RWPE2 (cell line): Measurements from ENCODE around the gene C1S.

Experiments used
- ATAC-seq: fragments of 200-7000 bp; cut with Tn5 transposase; 3 replicates; pipeline ENCODE4 v1.9.1; 2021; ENCODE audit warnings: low read depth
- DNase-seq: peaks from one replicate; pipeline ENCODE4 v3.0.0-alpha.2; 2020; ENCODE audit warnings: low spot score
- H3K27ac ChIP-seq: fragments of 450-650 bp; 2 replicates; pipeline ENCODE4 v1.5.1; 2017; ENCODE audit warnings: mild to moderate bottlenecking; ENCODE audit not compliant: poor library complexity, severe bottlenecking
- H3K27me3 ChIP-seq: fragments of 250-450 bp; sonication (Bioruptor Pico); 2 replicates; pipeline ENCODE4 v1.5.1; 2021; ENCODE audit warnings: mild to moderate bottlenecking, moderate library complexity; ENCODE audit not compliant: insufficient read depth, poor library complexity, severe bottlenecking
- H3K36me3 ChIP-seq: fragments of 250-450 bp; sonication (Bioruptor Pico); 2 replicates; pipeline ENCODE4 v1.5.1; 2020; ENCODE audit warnings: low read depth, mild to moderate bottlenecking, moderate library complexity
- H3K4me1 ChIP-seq: fragments of 250-450 bp; sonication (Bioruptor Pico); 2 replicates; pipeline ENCODE4 v1.5.1; 2021; ENCODE audit warnings: mild to moderate bottlenecking, moderate library complexity; ENCODE audit not compliant: insufficient read depth, poor library complexity, severe bottlenecking
- H3K4me3 ChIP-seq: fragments of 250-450 bp; sonication (Bioruptor Pico); 2 replicates; pipeline ENCODE4 v1.5.1; 2021; ENCODE audit warnings: mild to moderate bottlenecking, moderate library complexity; ENCODE audit not compliant: severe bottlenecking
- H3K9me3 ChIP-seq: fragments of 250-450 bp; sonication (Bioruptor Pico); 2 replicates; pipeline ENCODE4 v1.5.1; 2021; ENCODE audit warnings: mild to moderate bottlenecking, moderate library complexity; ENCODE audit not compliant: severe bottlenecking
- CTCF ChIP-seq: fragments of 450-650 bp; IDR thresholded peaks from one replicate; pipeline ENCODE4 v1.5.1; 2017; ENCODE audit warnings: mild to moderate bottlenecking, moderate library complexity; ENCODE audit not compliant: poor library complexity, severe bottlenecking

The C1S gene

DNA sequence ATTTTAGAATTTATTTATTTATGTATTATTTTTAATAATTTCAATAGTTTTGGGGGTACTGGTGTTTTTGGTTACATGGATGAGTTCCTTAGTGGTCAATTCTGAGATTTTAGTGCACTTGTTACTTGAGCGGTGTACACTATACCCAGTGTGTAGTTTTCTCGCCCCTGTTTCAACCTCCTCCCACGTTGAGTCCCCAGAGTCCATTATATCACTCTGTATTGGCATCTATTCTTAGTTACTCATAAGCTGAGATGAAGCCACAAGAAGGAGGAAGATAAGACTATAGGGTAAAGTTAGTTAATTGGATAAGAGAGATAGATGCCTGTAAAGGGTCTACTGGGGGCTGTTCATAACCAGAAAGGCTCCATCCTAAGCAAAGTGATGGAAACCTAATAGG, 4.0 kb downstream of the C1S start:
- H3K4me1 ChIP-seq, result no peaks in the 10 kb centered on the region
- no peak for TF ChIP-seq CTCF
- H3K4me3 ChIP-seq, result no peak overlapping the region
- no peak for DNase-seq
- no peaks in the 10 kb centered on the region for H3K9me3 ChIP-seq
- H3K27me3 ChIP-seq, result no peaks in the 10 kb centered on the region
- no peaks in the 10 kb centered on the region for H3K36me3 ChIP-seq
- ATAC-seq, result no peak
- H3K27ac ChIP-seq, result no peak overlapping the region

DNA sequence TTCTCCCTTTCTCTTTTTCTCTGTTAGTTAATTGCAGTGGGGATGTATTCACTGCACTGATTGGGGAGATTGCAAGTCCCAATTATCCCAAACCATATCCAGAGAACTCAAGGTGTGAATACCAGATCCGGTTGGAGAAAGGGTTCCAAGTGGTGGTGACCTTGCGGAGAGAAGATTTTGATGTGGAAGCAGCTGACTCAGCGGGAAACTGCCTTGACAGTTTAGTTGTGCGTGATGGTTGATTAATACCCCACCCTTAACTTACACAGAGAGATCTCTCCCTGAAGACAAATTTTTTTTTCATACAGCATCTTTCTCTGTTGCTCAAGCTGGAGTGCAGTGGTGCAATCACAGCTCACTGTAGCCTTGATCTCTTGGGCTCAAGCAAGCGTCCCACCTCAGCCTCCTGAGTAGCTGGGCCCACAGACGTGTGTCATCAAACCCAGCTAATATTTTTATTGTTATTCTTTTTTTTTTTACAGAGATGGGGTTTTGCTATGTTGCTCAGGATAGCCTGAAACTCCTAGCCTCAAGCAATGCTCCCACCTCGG, 4.6 kb downstream of the C1S start:
- ATAC-seq (no peak), DNase-seq (no peak)
- Histone ChIP-seq H3K36me3 (no peaks in the 10 kb centered on the region), H3K4me3 (no peak overlapping the region), H3K9me3 (no peaks in the 10 kb centered on the region), H3K27me3 (no peaks in the 10 kb centered on the region), H3K27ac (no peak overlapping the region), H3K4me1 (no peaks in the 10 kb centered on the region)
- no peak for TF ChIP-seq CTCF

- Histone ChIP-seq H3K4me3 (no peak overlapping the region), H3K36me3 (no peaks in the 10 kb centered on the region), H3K4me1 (no peaks in the 10 kb centered on the region), H3K27ac (no peak overlapping the region), H3K27me3 (no peaks in the 10 kb centered on the region), H3K9me3 (no peaks in the 10 kb centered on the region)
- no peak for DNase-seq
- no peak for ATAC-seq
- no peak for TF ChIP-seq CTCF
Observed at GRCh38 chr12:7066596-7066995, 6.1 kb downstream of the C1S start.

- no peaks in the 10 kb centered on the region for H3K4me1 ChIP-seq
- no peak for DNase-seq
- H3K9me3 ChIP-seq, result no peaks in the 10 kb centered on the region
- TF ChIP-seq CTCF, result no peak
- H3K4me3 ChIP-seq, result no peak overlapping the region
- H3K27ac ChIP-seq, result no peak overlapping the region
- H3K36me3 ChIP-seq, result no peaks in the 10 kb centered on the region
- no peak for ATAC-seq
- H3K27me3 ChIP-seq, result no peaks in the 10 kb centered on the region
Observed at GRCh38 chr12:7067096-7067495, 6.6 kb downstream of the C1S start.

- no peaks in the 10 kb centered on the region for H3K36me3 ChIP-seq
- DNase-seq (no peak), ATAC-seq (no peak)
- no peak overlapping the region for H3K4me3 ChIP-seq
- no peak overlapping the region for H3K27ac ChIP-seq
- H3K4me1 ChIP-seq, result no peaks in the 10 kb centered on the region
- no peaks in the 10 kb centered on the region for H3K9me3 ChIP-seq
- TF ChIP-seq CTCF, result no peak
- H3K27me3 ChIP-seq, result no peaks in the 10 kb centered on the region
Observed at GRCh38 chr12:7068240-7068993, 7.9 kb downstream of the C1S start.
